GDM1 (cell line): Measurements from ENCODE around the gene MRAS.

Experiments used
- DNase-seq: peaks from one replicate; lab custom pipeline; 2025; lab: John Stamatoyannopoulos, UW

The MRAS gene

GRCh38 chr3:138347960-138348753 lies at the start of gene MRAS:
Gene MRAS, plus strand, starts transcription at chr3:138348579. Its CDS starts 24,305 bp downstream, at chr3:138372884.
- DNase-seq = no peak

GRCh38 chr3:138300647-138301046 lies 47.7 kb upstream of the MRAS start:
- DNase-seq = no peak

GRCh38 chr3:138303474-138303873 lies 44.9 kb upstream of the MRAS start:
- no peak for DNase-seq

- no peak for DNase-seq
Measured at GRCh38 chr3:138307899-138308298, 40.5 kb upstream of the MRAS start.

- DNase-seq = no peak
Measured at GRCh38 chr3:138308783-138309182, 39.6 kb upstream of the MRAS start.

- DNase-seq = no peak
Measured at GRCh38 chr3:138310494-138310893, 37.9 kb upstream of the MRAS start.

GRCh38 chr3:138314751-138315150 lies 33.6 kb upstream of the MRAS start:
- DNase-seq = no peak

- no peak for DNase-seq
Measured at GRCh38 chr3:138317687-138318086, 30.7 kb upstream of the MRAS start.

- DNase-seq = no peak
Measured at GRCh38 chr3:138323971-138324370, 24.4 kb upstream of the MRAS start.

- DNase-seq = no peak
Measured at GRCh38 chr3:138325990-138326389, 22.4 kb upstream of the MRAS start.

- DNase-seq = no peak
Measured at GRCh38 chr3:138326866-138327595, 21.3 kb upstream of the MRAS start.

- DNase-seq = no peak
Measured at GRCh38 chr3:138327831-138328230, 20.5 kb upstream of the MRAS start.

GRCh38 chr3:138328341-138328740 lies 20.0 kb upstream of the MRAS start:
- DNase-seq = no peak

- DNase-seq = peak; percentile 65
Measured at GRCh38 chr3:138329127-138329983, 19.0 kb upstream of the MRAS start, which contains the start of gene NME9. Gene NME9, minus strand, starts transcription at chr3:138329851. Its CDS starts 516 bp downstream, at chr3:138329335.

GRCh38 chr3:138329984-138330293 lies 18.4 kb upstream of the MRAS start:
- no peak for DNase-seq

- no peak for DNase-seq
Measured at GRCh38 chr3:138331143-138331894, 17.1 kb upstream of the MRAS start.

- DNase-seq = no peak
Measured at GRCh38 chr3:138332472-138333073, 15.8 kb upstream of the MRAS start.

GRCh38 chr3:138334608-138335007 lies 13.8 kb upstream of the MRAS start:
- DNase-seq = no peak

GRCh38 chr3:138336454-138336999 lies 11.9 kb upstream of the MRAS start:
- no peak for DNase-seq

GRCh38 chr3:138338244-138338643 lies 10.1 kb upstream of the MRAS start:
- DNase-seq = no peak

GRCh38 chr3:138338811-138339210 lies 9.6 kb upstream of the MRAS start:
- no peak for DNase-seq
